CD4-positive, CD25-positive, alpha-beta regulatory T cell (primary cell): Measurements from ENCODE around the gene SYS1. TPM values are rescaled to one million over a fixed set of nuclear protein-coding genes. Genes with fewer than 3 reads are reported as not detected.
A peak's percentile ranks its signal among the peaks of the same experiment; 100 is the strongest.
"Not testable (repeated sequence)": the region's sequence is repeated elsewhere in the genome, so short reads cannot be mapped to it uniquely, and the experiment has no call there.

Experiments used
- ATAC-seq, 2 donors: fragments of 150-1000 bp; cut with Tn5 transposase; one replicate each; pipeline ENCODE4 v1.10.0; 2021; ENCODE audit warnings: low read depth in 2 of 2, moderate number of reproducible peaks in 2 of 2, moderate library complexity in 1 of 2
- DNase-seq, 3 donors: peaks; one replicate each; pipeline versions ENCODE4 v3.0.0 to v3.0.0-alpha.2; 2012 to 2022; ENCODE audit warnings: mixed read lengths in 1 of 3
- H3K27ac ChIP-seq: one replicate; pipeline ENCODE4 v1.7.0; 2013; ENCODE audit warnings: mild to moderate bottlenecking, low read length; ENCODE audit not compliant: insufficient read depth, poor library complexity, severe bottlenecking
- H3K27me3 ChIP-seq: one replicate; pipeline ENCODE4 v1.7.0; 2013; ENCODE audit warnings: low read length; ENCODE audit not compliant: control insufficient read depth, insufficient read depth
- H3K36me3 ChIP-seq: one replicate; pipeline ENCODE4 v1.7.0; 2013; ENCODE audit warnings: mild to moderate bottlenecking, low read length, moderate library complexity; ENCODE audit not compliant: control insufficient read depth, insufficient read depth
- H3K4me1 ChIP-seq: 2 replicates; pipeline ENCODE4 v1.7.0; 2013; ENCODE audit warnings: mild to moderate bottlenecking, low read length; ENCODE audit not compliant: insufficient read depth, control insufficient read depth, poor library complexity, severe bottlenecking
- H3K4me3 ChIP-seq: one replicate; pipeline ENCODE4 v1.7.0; 2013; ENCODE audit warnings: low read depth, mild to moderate bottlenecking, low read length, moderate library complexity
- H3K9me3 ChIP-seq, 2 experiments: 1 replicate in 1 of 2; 2 replicates in 1 of 2; pipeline ENCODE4 v1.7.0; 2013; ENCODE audit warnings: low read length in 2 of 2, mild to moderate bottlenecking in 1 of 2, moderate library complexity in 1 of 2; ENCODE audit not compliant: control insufficient read depth in 2 of 2
- H3K27ac Mint-ChIP-seq, 3 donors: one replicate each; pipeline ENCODE4 v1.8.0; 2020 to 2022; ENCODE audit warnings: mild to moderate bottlenecking in 3 of 3, mixed read lengths in 3 of 3, moderate library complexity in 2 of 3
- H3K27me3 Mint-ChIP-seq: one replicate; pipeline ENCODE4 v1.8.0; 2022; ENCODE audit warnings: mild to moderate bottlenecking, mixed read lengths
- H3K36me3 Mint-ChIP-seq: one replicate; pipeline ENCODE4 v1.8.0; 2020; ENCODE audit warnings: mixed read lengths
- H3K4me1 Mint-ChIP-seq, 4 donors: one replicate each; pipeline ENCODE4 v1.8.0; 2020 to 2022; ENCODE audit warnings: mixed read lengths in 4 of 4, mild to moderate bottlenecking in 1 of 4
- H3K4me3 Mint-ChIP-seq, 4 donors: one replicate each; pipeline ENCODE4 v1.8.0; 2020 to 2022; ENCODE audit warnings: mild to moderate bottlenecking in 4 of 4, mixed read lengths in 4 of 4, moderate library complexity in 3 of 4
- H3K9me3 Mint-ChIP-seq, 7 donors: one replicate each; pipeline ENCODE4 v1.8.0; 2020 to 2022; ENCODE audit warnings: mixed read lengths in 7 of 7, mild to moderate bottlenecking in 3 of 7, moderate library complexity in 2 of 7
- polyA plus RNA-seq, 4 donors: library from polyadenylated mRNA; unstranded; fragments of 300-500 nt; fragmentation: Illumina TruSeq; gene quantifications; one replicate each; pipeline ENCODE4 v1.2.3, GENCODE V29; 2021
- total RNA-seq: library from RNA; stranded (reverse); gene quantifications from one replicate; pipeline ENCODE4 v1.2.3, GENCODE V29; 2022

The SYS1 gene
- total and polyA plus RNA-seq, 5 donors from 2014 or later: 38.4 to 94.2 (median 43.4) TPM

DNA sequence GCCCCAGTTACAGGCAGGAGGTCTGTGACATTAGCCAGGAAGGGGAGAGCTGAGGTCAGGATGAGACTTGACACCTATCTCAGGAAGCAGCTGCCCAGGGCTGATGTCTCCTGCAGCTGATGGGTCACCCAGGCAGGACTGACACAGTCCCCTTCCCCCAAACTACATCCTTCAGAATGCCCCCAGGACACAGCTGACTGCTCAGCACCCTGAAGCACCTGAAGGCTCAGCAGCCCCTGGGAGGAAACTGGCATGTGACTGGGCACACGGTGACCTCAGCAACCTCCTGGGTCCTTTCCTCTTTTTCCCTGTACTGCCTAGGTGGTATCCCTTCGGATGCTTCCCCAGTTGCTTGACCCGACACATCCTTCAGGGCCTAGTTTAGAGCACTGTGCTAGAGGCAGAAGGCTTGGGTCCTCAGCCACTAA, 16.7 kb upstream of the SYS1 start:
- H3K27me3 ChIP-seq: no peaks in the 10 kb centered on the region
- H3K27ac Mint-ChIP-seq: peak overlapping the region in 1 of 3 donors; percentile 60
- no peaks in the 10 kb centered on the region for H3K36me3 Mint-ChIP-seq
- H3K4me1 ChIP-seq: peaks cover 45% of the 10 kb centered on the region
- H3K9me3 Mint-ChIP-seq: no peaks in the 10 kb centered on the region
- peak overlapping the region; percentile 9 for H3K4me3 ChIP-seq
- no peaks in the 10 kb centered on the region for H3K9me3 ChIP-seq
- no peak for DNase-seq
- H3K4me1 Mint-ChIP-seq: peaks cover 0 to 47% (median 23%) of the 10 kb centered on the region in 4 donors
- no peak for ATAC-seq
- peak overlapping the region in 3 of 4 donors; percentile 85 to 94 (median 93) for H3K4me3 Mint-ChIP-seq
- no peaks in the 10 kb centered on the region for H3K36me3 ChIP-seq
- H3K27me3 Mint-ChIP-seq: no peaks in the 10 kb centered on the region
- H3K27ac ChIP-seq: no peak overlapping the region

- Mint-ChIP-seq H3K9me3 (no peaks in the 10 kb centered on the region), H3K27me3 (no peaks in the 10 kb centered on the region), H3K27ac (peak overlapping the region in 2 of 3 donors; percentile 23 to 60), H3K4me3 (peak overlapping the region; percentile 85 to 94 (median 90)), H3K36me3 (no peaks in the 10 kb centered on the region), H3K4me1 (peaks cover 0 to 46% (median 23%) of the 10 kb centered on the region in 4 donors)
- H3K27ac ChIP-seq: no peak overlapping the region
- H3K4me1 ChIP-seq: peaks cover 45% of the 10 kb centered on the region
- H3K36me3 ChIP-seq: no peaks in the 10 kb centered on the region
- H3K27me3 ChIP-seq: no peaks in the 10 kb centered on the region
- H3K4me3 ChIP-seq: peak overlapping the region; percentile 9
- H3K9me3 ChIP-seq: no peaks in the 10 kb centered on the region
- DNase-seq (no peak), ATAC-seq (no peak)
Observed at GRCh38 chr20:45346851-45347250, 16.1 kb upstream of the SYS1 start.

- Histone ChIP-seq H3K27me3 (no peaks in the 10 kb centered on the region), H3K9me3 (no peaks in the 10 kb centered on the region), H3K4me1 (peaks cover 44% of the 10 kb centered on the region), H3K4me3 (peak overlapping the region; percentile 80), H3K27ac (peak overlapping the region; percentile 66), H3K36me3 (no peaks in the 10 kb centered on the region)
- H3K4me1 Mint-ChIP-seq: peaks cover 0 to 45% (median 23%) of the 10 kb centered on the region in 4 donors
- no peaks in the 10 kb centered on the region for H3K36me3 Mint-ChIP-seq
- peak overlapping the region; percentile 85 to 94 (median 90) for H3K4me3 Mint-ChIP-seq
- ATAC-seq: peak; percentile 13 to 20
- H3K9me3 Mint-ChIP-seq: no peaks in the 10 kb centered on the region
- H3K27me3 Mint-ChIP-seq: no peaks in the 10 kb centered on the region
- DNase-seq: no peak
- H3K27ac Mint-ChIP-seq: peak overlapping the region; percentile 23 to 85 (median 74)
Observed at GRCh38 chr20:45347297-45347935, 15.5 kb upstream of the SYS1 start.

DNA sequence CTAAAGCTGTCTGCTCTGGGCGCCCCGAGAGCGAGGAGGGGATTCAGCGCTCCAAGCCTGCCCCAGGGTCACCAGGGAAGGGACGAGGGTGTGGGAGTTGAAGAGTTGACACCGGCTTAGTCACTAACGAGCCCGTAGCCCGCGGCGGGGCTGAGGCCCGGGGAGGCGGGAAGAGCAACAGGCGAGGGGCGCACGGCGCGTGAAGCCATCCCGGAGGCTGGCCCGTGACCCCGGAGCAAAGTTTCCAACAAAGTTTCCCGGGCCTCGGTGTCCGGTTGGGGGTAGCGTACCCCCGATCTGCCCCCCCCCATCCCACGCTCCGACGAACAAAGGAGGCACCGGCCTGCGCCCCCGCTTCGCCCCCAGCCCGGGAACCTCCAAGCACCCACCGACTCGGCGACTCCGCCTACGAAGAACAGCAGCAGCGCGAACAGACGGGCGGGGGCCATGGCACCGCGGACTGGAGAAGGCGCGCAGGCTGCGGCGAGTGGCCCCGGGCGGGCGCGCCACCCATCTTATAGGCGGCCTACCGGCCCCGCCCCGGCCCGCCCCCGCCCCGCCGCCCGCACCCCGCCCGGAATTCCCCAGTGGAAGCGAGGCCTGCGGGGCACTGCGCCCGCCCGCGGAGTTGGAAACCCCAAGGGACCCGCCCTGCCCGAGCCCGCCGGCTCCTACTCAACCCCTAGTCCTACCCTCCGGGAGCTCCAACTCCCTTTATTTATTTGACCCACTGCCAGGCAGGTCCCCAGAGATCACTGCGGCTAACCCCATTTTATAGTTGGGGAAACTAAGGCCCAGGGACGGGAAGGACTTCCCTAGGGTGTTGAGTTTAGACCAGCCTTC, 14.8 kb upstream of the SYS1 start, which contains the start of gene SDC4:
Gene SDC4 (minus strand): TSS at position 489 of the 843 bp plus-strand sequence. CDS start 40 bp downstream, at position 449.
- ATAC-seq: peak; percentile 74 to 82
- Mint-ChIP-seq H3K4me1 (peaks cover 0 to 39% (median 23%) of the 10 kb centered on the region in 4 donors), H3K27ac (peak within 1 kb of the TSS; percentile 23 to 85 (median 74)), H3K4me3 (peak within 1 kb of the TSS; percentile 85 to 94 (median 90)), H3K36me3 (no peaks in the 10 kb centered on the region), H3K27me3 (no peaks in the 10 kb centered on the region), H3K9me3 (no peaks in the 10 kb centered on the region)
- H3K27ac ChIP-seq: peak within 1 kb of the TSS; percentile 66
- H3K9me3 ChIP-seq: no peaks in the 10 kb centered on the region
- H3K4me3 ChIP-seq: peak within 1 kb of the TSS; percentile 80
- peaks cover 40% of the 10 kb centered on the region for H3K4me1 ChIP-seq
- H3K36me3 ChIP-seq: no peaks in the 10 kb centered on the region
- H3K27me3 ChIP-seq: no peaks in the 10 kb centered on the region
- peak; percentile 41 to 61 (median 55) for DNase-seq

- Mint-ChIP-seq H3K9me3 (no peaks in the 10 kb centered on the region), H3K27ac (no peak overlapping the region), H3K36me3 (no peaks in the 10 kb centered on the region), H3K4me3 (peak overlapping the region; percentile 13 to 71 (median 54)), H3K4me1 (peaks cover 0 to 40% (median 29%) of the 10 kb centered on the region in 4 donors), H3K27me3 (no peaks in the 10 kb centered on the region)
- Histone ChIP-seq H3K36me3 (no peaks in the 10 kb centered on the region), H3K9me3 (no peaks in the 10 kb centered on the region), H3K4me3 (no peak overlapping the region), H3K4me1 (peaks cover 28% of the 10 kb centered on the region), H3K27me3 (no peaks in the 10 kb centered on the region), H3K27ac (no peak overlapping the region)
- DNase-seq (no peak), ATAC-seq (no peak)
Observed at GRCh38 chr20:45350217-45350616, 12.7 kb upstream of the SYS1 start.

DNA sequence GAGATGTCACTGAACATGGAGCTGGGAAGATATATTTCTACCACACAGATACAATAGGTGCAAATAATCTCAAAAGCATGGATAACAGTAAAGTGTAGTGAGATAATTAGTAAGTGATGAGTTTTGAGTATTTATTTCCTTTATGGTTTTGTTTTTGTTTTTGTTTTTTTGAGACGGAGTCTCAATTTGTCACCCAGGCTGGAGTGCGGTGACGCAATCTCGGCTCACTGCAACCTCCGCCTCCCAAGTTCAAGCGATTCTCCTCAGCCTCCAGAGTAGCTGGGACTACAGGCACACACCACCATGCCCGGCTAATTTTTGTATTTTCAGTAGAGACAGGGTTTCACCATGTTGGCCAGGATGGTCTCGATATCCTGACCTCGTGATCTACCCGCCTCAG, 12.2 kb upstream of the SYS1 start:
- not testable (repeated sequence) for ATAC-seq, H3K9me3 ChIP-seq, H3K27me3 ChIP-seq, H3K36me3 Mint-ChIP-seq, H3K4me3 ChIP-seq, H3K27me3 Mint-ChIP-seq, H3K27ac ChIP-seq, DNase-seq, H3K9me3 Mint-ChIP-seq, H3K36me3 ChIP-seq, H3K27ac Mint-ChIP-seq
- peaks cover 0 to 44% (median 31%) of the 10 kb centered on the region in 4 donors for H3K4me1 Mint-ChIP-seq
- H3K4me1 ChIP-seq: peaks cover 23% of the 10 kb centered on the region
- peak overlapping the region in 1 of 4 donors; percentile 71 for H3K4me3 Mint-ChIP-seq

GRCh38 chr20:45352729-45353128, 10.2 kb upstream of the SYS1 start:
- H3K27me3 ChIP-seq: no peaks in the 10 kb centered on the region
- no peaks in the 10 kb centered on the region for H3K36me3 ChIP-seq
- Mint-ChIP-seq H3K4me3 (no peak overlapping the region), H3K27ac (no peak overlapping the region), H3K27me3 (no peaks in the 10 kb centered on the region), H3K4me1 (peaks cover 0 to 37% (median 27%) of the 10 kb centered on the region in 4 donors), H3K9me3 (no peaks in the 10 kb centered on the region), H3K36me3 (no peaks in the 10 kb centered on the region)
- ATAC-seq (no peak), DNase-seq (no peak)
- no peak overlapping the region for H3K4me3 ChIP-seq
- H3K4me1 ChIP-seq: peaks cover 10% of the 10 kb centered on the region
- H3K9me3 ChIP-seq: no peaks in the 10 kb centered on the region
- no peak overlapping the region for H3K27ac ChIP-seq
